Liver (tissue), 9 donors: ENCODE measurements around the gene GPR39. TPM values are rescaled to one million over a fixed set of nuclear protein-coding genes. Genes with fewer than 3 reads are reported as not detected.

Source experiments
- DNase-seq: peaks from one replicate; pipeline ENCODE4 v3.0.0-alpha.2; 2017; ENCODE audit warnings: low spot score
- H3K27ac ChIP-seq, 2 donors: one replicate each; pipeline ENCODE4 v1.7.0; 2013; ENCODE audit warnings: inconsistent platforms in 2 of 2, low read length in 2 of 2, control low read depth in 1 of 2, low read depth in 1 of 2, mild to moderate bottlenecking in 1 of 2
- H3K27me3 ChIP-seq, 4 donors: one replicate each; pipeline versions ENCODE4 v1.6.1 to v1.7.0; 2013; ENCODE audit warnings: low read length in 3 of 4, inconsistent platforms in 1 of 4, mild to moderate bottlenecking in 1 of 4, moderate library complexity in 1 of 4; ENCODE audit not compliant: control insufficient read depth in 4 of 4, insufficient read depth in 4 of 4
- H3K36me3 ChIP-seq, 4 donors: one replicate each; pipeline versions ENCODE4 v1.6.1 to v1.7.0; 2013; ENCODE audit warnings: low read length in 3 of 4, mild to moderate bottlenecking in 3 of 4, low read depth in 1 of 4, moderate library complexity in 1 of 4; ENCODE audit not compliant: control insufficient read depth in 4 of 4, insufficient read depth in 3 of 4
- H3K4me1 ChIP-seq, 4 donors: one replicate each; pipeline versions ENCODE4 v1.6.1 to v1.7.0; 2013; ENCODE audit warnings: low read length in 3 of 4, mild to moderate bottlenecking in 3 of 4, moderate library complexity in 1 of 4; ENCODE audit not compliant: control insufficient read depth in 4 of 4, insufficient read depth in 4 of 4
- H3K4me3 ChIP-seq, 3 donors: one replicate each; pipeline versions ENCODE4 v1.6.1 to v1.7.0; 2013; ENCODE audit warnings: low read length in 3 of 3, control low read depth in 1 of 3, low read depth in 1 of 3, mild to moderate bottlenecking in 1 of 3
- H3K9ac ChIP-seq, 2 donors: one replicate each; pipeline ENCODE4 v1.7.0; 2013; ENCODE audit warnings: low read length in 2 of 2, mild to moderate bottlenecking in 2 of 2, moderate library complexity in 2 of 2, control low read depth in 1 of 2, low read depth in 1 of 2
- H3K9me3 ChIP-seq, 4 donors: one replicate each; pipeline versions ENCODE4 v1.6.1 to v1.7.0; 2013; ENCODE audit warnings: low read length in 3 of 4; ENCODE audit not compliant: control insufficient read depth in 4 of 4
- ATF3 ChIP-seq: IDR thresholded peaks from 2 replicates; pipeline ENCODE4 v1.6.1; 2016; ENCODE audit warnings: antibody characterized with exemption
- CTCF ChIP-seq: fragments of 150-350 bp; IDR thresholded peaks from 2 replicates; pipeline ENCODE4 v1.5.1; 2017; ENCODE audit warnings: improper control_type of control experiment, low read depth, low read length; ENCODE audit not compliant: missing input control
- FOXA1 ChIP-seq: IDR thresholded peaks from 2 replicates; pipeline ENCODE4 v1.6.1; 2016; ENCODE audit warnings: antibody characterized with exemption
- FOXA2 ChIP-seq: IDR thresholded peaks from 2 replicates; pipeline ENCODE4 v1.6.1; 2016; ENCODE audit warnings: antibody characterized with exemption
- GABPA ChIP-seq, 2 donors: IDR thresholded peaks in 1 of 2; conservative IDR thresholded peaks in 1 of 2; 2 replicates each; pipeline ENCODE4 v1.6.1; 2016; ENCODE audit warnings: antibody characterized with exemption in 2 of 2, mild to moderate bottlenecking in 1 of 2, moderate library complexity in 1 of 2
- HNF4A ChIP-seq, 2 donors: conservative IDR thresholded peaks; 2 replicates each; pipeline ENCODE4 v1.6.1; 2016; ENCODE audit warnings: antibody characterized with exemption in 2 of 2, mild to moderate bottlenecking in 2 of 2
- HNF4G ChIP-seq: IDR thresholded peaks from 2 replicates; pipeline ENCODE4 v1.6.1; 2016; ENCODE audit warnings: antibody characterized with exemption
- JUND ChIP-seq, 2 donors: IDR thresholded peaks; 2 replicates each; pipeline ENCODE4 v1.6.1; 2016; ENCODE audit warnings: antibody characterized with exemption in 2 of 2
- MAX ChIP-seq: IDR thresholded peaks from 2 replicates; pipeline ENCODE4 v1.6.1; 2016; ENCODE audit warnings: antibody characterized with exemption
- NR2F2 ChIP-seq: IDR thresholded peaks from 2 replicates; pipeline ENCODE4 v1.6.1; 2016; ENCODE audit warnings: antibody characterized with exemption
- RAD21 ChIP-seq, 2 donors: IDR thresholded peaks; 2 replicates each; pipeline ENCODE4 v1.6.1; 2016; ENCODE audit warnings: antibody characterized with exemption in 2 of 2, mild to moderate bottlenecking in 2 of 2
- RXRA ChIP-seq, 2 donors: IDR thresholded peaks; 2 replicates each; pipeline ENCODE4 v1.6.1; 2017 to 2018; ENCODE audit warnings: antibody characterized with exemption in 2 of 2, mild to moderate bottlenecking in 1 of 2
- SP1 ChIP-seq: IDR thresholded peaks from 2 replicates; pipeline ENCODE4 v1.6.1; 2018; ENCODE audit warnings: antibody characterized with exemption, mild to moderate bottlenecking
- TAF1 ChIP-seq: conservative IDR thresholded peaks from 2 replicates; pipeline ENCODE4 v1.6.1; 2016; ENCODE audit warnings: antibody characterized with exemption, mild to moderate bottlenecking
- YY1 ChIP-seq: IDR thresholded peaks from 2 replicates; pipeline ENCODE4 v1.6.1; 2016; ENCODE audit warnings: antibody characterized with exemption, mild to moderate bottlenecking
- WGBS: extraction: QIAGEN DNeasy Blood & Tissue Kit; methylation state at CpG from one replicate; pipeline ENCODE4 v1.1.7; 2013; 5-methylcytosine and 5-hydroxymethylcytosine counted together
- polyA plus RNA-seq, 2 donors: library from polyadenylated mRNA; stranded (reverse) in 1 of 2; unstranded in 1 of 2; fragments of 200-250 nt in 1 of 2; fragments of >200 nt in 1 of 2; fragmentation: Nextera tagmentation in 1 of 2; extraction: Ambion mirVana in 1 of 2; gene quantifications; one replicate each; pipeline versions ENCODE4 v1.2.1 to v1.2.3, GENCODE V29; 2013 to 2015
- total RNA-seq, 2 donors: library from RNA; depleted of rRNA; stranded (reverse); fragments of >200 nt; gene quantifications; one replicate each; pipeline ENCODE4 v1.2.3, GENCODE V29; 2014
- TF ChIP-seq, protein P1 (sequence below): IDR thresholded peaks from 2 replicates; pipeline ENCODE4 v1.6.1; 2016; ENCODE audit warnings: antibody characterized with exemption, mild to moderate bottlenecking
- donor health status: healthy.
- donor health status: healthy.
- donor health status: healthy.
- donor health status: healthy.
- donor health status: healthy.

Gene GPR39
- total and polyA plus RNA-seq, 4 donors, result 2.2 to 13.0 (median 2.8) TPM

DNA sequence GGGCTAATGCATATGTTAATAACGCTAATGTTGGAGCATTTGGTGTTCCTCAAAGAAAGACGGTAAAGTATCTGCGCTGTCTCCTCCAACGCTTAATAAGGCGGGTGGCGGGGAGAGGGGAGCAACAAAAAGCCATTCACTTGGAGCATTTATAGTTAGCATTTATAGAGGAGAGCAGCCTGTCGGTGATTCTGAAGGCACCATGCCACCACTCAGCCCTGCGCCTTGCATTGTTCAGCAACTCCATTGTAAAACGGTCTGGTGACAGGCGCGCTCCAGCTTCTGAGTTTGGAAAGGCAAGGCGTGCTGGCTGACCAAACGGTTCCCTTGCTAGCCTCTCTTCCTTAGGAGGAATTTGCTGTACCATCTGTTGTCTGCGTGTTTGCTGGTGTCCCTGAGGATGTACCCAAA, 169.5 kb downstream of the GPR39 start:
- H3K4me1 ChIP-seq, result peaks cover 9 to 30% (median 24%) of the 10 kb centered on the region in 4 donors
- H3K27ac ChIP-seq, result no peak overlapping the region
- H3K36me3 ChIP-seq, result no peaks in the 10 kb centered on the region
- no peak overlapping the region for H3K9ac ChIP-seq
- H3K27me3 ChIP-seq, result no peaks in the 10 kb centered on the region
- no peak overlapping the region for H3K4me3 ChIP-seq
- TF ChIP-seq CTCF (no peak), JUND (IDR thresholded peaks at IDR 0.05) (no peak), HNF4G (no peak), MAX (no peak), YY1 (no peak), GABPA (IDR thresholded peaks at IDR 0.05 in 1 of 2, conservative IDR thresholded peaks at IDR 0.05 in 1 of 2) (no peak), HNF4A (conservative IDR thresholded peaks at IDR 0.05) (no peak), RXRA (IDR thresholded peaks at IDR 0.05) (no peak), NR2F2 (no peak), FOXA1 (no peak), TAF1 (no peak), ATF3 (no peak), SP1 (no peak), RAD21 (IDR thresholded peaks at IDR 0.05) (no peak), FOXA2 (no peak)
- TF ChIP-seq, protein P1, sequence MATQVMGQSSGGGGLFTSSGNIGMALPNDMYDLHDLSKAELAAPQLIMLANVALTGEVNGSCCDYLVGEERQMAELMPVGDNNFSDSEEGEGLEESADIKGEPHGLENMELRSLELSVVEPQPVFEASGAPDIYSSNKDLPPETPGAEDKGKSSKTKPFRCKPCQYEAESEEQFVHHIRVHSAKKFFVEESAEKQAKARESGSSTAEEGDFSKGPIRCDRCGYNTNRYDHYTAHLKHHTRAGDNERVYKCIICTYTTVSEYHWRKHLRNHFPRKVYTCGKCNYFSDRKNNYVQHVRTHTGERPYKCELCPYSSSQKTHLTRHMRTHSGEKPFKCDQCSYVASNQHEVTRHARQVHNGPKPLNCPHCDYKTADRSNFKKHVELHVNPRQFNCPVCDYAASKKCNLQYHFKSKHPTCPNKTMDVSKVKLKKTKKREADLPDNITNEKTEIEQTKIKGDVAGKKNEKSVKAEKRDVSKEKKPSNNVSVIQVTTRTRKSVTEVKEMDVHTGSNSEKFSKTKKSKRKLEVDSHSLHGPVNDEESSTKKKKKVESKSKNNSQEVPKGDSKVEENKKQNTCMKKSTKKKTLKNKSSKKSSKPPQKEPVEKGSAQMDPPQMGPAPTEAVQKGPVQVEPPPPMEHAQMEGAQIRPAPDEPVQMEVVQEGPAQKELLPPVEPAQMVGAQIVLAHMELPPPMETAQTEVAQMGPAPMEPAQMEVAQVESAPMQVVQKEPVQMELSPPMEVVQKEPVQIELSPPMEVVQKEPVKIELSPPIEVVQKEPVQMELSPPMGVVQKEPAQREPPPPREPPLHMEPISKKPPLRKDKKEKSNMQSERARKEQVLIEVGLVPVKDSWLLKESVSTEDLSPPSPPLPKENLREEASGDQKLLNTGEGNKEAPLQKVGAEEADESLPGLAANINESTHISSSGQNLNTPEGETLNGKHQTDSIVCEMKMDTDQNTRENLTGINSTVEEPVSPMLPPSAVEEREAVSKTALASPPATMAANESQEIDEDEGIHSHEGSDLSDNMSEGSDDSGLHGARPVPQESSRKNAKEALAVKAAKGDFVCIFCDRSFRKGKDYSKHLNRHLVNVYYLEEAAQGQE, result no peak
- H3K9me3 ChIP-seq, result no peaks in the 10 kb centered on the region
- whole genome bisulfite sequencing, result 91% methylated on average over 14 of the region's 14 CpGs
- DNase-seq, result no peak

GRCh38 chr2:132586835-132587234, 170.2 kb downstream of the GPR39 start:
- Histone ChIP-seq H3K27me3 (no peaks in the 10 kb centered on the region), H3K4me1 (peaks cover 9 to 30% (median 24%) of the 10 kb centered on the region in 4 donors), H3K9me3 (no peaks in the 10 kb centered on the region), H3K4me3 (no peak overlapping the region), H3K27ac (no peak overlapping the region), H3K9ac (no peak overlapping the region), H3K36me3 (no peaks in the 10 kb centered on the region)
- 94% methylated on average over 3 of the region's 3 CpGs for WGBS
- DNase-seq, result no peak
- TF ChIP-seq CTCF (no peak), TAF1 (no peak)
